NOMO-1 treated with DMSO at 0.1 percent for 48 hours (cell line): ENCODE measurements around the gene DYNC1I2.

Source experiments
- DNase-seq: peaks from one replicate; lab custom pipeline; 2025; ENCODE audit not compliant: unreplicated experiment; lab: John Stamatoyannopoulos, UW

DYNC1I2 gene

GRCh38 chr2:171687287-171688128, at the start of gene DYNC1I2:
DYNC1I2 (plus strand) TSS chr2:171687469; CDS start chr2:171690156, 2,687 bp downstream.
- peak; percentile 93 for DNase-seq

DNA sequence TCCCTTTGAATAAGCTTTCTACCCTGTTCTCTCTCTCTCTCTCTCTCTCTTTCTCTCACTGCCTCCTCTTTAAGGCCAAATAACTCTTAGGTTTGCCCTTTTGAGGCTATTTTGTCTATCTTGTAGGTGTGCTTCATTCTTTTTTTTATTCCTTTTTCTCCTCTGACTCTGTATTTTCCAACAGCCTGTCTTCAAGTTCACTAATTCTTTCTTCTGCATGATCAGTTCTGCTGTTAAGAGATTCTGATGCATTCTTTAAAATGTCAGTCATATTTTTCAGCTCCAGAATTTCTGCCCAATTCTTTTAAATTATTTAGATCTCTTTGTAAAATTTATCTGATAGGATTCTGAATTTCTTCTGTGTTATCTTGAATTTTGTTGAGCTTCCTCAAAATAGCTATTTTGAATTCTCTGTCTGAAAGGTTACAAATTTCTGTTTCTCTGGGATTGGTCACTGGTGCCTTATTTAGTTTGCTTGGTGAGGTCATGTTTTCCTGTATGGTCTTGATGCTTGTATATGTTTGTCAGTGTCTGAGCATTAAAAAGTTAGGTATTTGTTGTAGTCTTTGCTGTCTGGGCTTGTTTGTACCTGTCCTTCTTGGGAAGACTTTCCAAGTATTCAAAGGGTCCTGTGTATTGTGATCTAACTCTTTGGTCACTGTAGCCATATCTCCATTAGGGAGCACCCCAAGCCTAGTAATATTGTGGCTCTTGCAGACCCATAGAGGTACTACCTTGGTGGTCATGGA, 35.4 kb upstream of the DYNC1I2 start:
- no peak for DNase-seq

- DNase-seq: no peak
Observed at GRCh38 chr2:171652416-171652785, 34.9 kb upstream of the DYNC1I2 start.

- peak; percentile 94 for DNase-seq
Observed at GRCh38 chr2:171655586-171655985, 31.7 kb upstream of the DYNC1I2 start.

GRCh38 chr2:171667041-171667440, 20.2 kb upstream of the DYNC1I2 start:
- no peak for DNase-seq

DNA sequence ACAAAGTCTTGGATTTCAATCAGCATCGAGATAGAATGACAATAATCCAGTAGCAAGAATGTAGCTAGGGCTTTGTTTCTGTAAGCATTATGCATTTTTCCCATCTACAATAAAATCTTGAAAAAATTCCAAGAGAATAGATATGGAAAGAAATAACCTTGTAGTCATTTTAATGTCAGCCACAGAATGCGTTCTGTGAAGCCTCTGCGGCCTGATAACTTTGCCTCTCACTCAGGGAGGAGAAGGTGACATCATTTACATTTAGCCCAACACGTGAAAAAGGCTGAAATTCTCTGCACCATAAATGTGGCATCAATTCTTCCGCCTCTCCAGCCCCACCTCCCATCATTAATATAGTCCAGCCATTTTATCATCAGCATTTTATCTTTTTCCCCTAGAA, 19.1 kb upstream of the DYNC1I2 start:
- no peak for DNase-seq

- no peak for DNase-seq
Observed at GRCh38 chr2:171669121-171669520, 18.1 kb upstream of the DYNC1I2 start.

GRCh38 chr2:171670655-171671054, 16.6 kb upstream of the DYNC1I2 start:
- no peak for DNase-seq

DNA sequence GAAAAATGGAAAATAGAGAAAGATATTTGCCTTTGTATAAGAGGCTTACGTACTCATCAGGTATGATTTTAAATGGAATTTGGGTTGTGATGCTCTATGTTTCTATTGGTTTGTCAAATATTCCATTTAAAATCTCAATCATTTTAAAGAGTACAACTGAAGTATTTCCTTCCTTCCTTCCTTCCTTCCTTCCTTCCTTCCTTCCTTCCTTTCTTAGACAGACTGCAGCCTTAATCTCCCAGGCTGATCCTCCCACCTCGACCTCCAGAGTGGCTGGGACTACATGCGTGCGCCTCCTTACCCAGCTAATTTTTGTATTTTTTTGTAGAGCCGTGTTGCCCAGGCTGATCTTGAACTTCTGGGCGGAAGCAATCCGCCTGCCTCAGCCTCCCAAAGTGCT, 15.4 kb upstream of the DYNC1I2 start:
- no peak for DNase-seq

DNA sequence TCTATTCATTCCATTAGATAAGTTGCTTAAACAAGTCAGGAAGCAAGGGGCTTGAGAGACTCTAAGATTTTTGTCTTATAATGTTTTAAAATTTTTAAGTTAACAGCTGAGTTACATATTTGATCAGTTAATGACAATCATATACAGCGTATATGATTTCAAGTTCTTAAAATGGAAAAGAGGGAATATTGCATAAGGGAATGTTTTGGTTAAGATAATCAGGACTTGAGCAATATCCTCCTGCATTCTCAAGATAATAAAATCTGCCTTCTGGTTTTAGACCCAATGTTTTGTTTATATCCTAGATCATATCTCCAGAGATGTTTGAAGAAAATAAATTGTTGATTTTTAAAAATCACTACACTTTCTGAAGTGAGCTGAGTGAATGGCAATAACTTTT, 13.4 kb upstream of the DYNC1I2 start:
- DNase-seq: no peak

DNA sequence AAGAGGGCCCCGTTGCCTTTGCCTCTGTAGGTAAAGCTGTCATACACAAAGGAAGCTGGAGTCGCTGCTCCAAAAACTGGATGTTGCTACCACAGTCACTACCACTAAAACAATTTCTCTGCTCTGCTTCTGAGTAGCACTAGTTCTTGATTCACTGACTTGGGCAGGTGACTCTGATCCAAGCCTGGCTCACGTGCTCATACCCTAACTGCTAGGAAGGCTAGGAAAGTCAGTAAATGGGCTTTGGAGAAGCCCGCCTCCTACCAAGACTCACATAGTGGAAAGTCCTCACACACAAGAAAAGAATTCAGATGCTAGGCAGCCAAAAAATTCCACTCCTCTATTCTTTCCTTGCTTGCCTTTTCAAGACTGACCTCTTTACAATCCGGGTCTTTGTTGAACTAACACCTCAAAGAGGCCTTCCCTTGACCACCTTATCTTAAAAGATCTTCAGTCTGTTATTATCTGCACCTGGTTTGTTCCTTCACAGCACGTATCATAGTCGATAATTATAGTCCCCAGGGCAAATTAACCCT, 11.4 kb upstream of the DYNC1I2 start:
- no peak for DNase-seq

DNA sequence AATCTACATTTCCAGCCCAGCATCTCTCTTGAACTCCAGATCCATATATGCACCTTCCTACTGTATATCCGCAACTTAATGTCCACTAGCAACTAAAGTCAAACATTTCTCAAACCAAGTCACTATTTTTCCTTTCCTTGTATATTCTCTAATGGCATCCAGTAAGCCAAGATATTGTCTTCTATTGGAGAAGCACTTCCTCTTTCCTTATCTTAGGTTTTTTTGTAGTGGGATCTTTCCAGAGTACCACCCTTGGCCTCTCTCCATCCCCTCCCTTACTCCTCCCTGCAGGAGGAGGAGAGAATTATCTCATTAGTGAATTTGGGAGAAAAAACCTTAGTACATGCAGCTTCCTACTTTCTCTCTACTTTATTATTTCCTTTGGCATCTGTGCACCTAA, 8.7 kb upstream of the DYNC1I2 start:
- no peak for DNase-seq

GRCh38 chr2:171688129-171688465, 828 bp downstream of the DYNC1I2 start:
- no peak for DNase-seq

DNA sequence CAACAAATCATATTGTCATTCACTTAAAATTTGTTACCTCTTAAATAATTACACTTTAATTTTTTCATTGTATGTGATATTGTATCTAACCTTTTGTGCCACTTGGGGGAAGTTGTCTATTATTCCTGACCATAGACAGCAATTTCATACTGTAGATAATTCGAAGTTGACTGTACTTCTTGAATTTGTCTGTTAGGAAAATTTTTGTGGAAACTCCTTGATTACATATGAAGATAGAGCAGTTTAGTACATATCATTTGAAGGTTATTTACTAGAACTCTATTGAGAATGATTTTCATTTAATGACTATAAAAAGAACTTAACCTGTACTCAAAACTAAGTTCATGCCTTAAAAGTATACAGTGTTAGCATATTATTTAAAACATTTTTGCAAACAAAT, 5.1 kb downstream of the DYNC1I2 start:
- no peak for DNase-seq

DNA sequence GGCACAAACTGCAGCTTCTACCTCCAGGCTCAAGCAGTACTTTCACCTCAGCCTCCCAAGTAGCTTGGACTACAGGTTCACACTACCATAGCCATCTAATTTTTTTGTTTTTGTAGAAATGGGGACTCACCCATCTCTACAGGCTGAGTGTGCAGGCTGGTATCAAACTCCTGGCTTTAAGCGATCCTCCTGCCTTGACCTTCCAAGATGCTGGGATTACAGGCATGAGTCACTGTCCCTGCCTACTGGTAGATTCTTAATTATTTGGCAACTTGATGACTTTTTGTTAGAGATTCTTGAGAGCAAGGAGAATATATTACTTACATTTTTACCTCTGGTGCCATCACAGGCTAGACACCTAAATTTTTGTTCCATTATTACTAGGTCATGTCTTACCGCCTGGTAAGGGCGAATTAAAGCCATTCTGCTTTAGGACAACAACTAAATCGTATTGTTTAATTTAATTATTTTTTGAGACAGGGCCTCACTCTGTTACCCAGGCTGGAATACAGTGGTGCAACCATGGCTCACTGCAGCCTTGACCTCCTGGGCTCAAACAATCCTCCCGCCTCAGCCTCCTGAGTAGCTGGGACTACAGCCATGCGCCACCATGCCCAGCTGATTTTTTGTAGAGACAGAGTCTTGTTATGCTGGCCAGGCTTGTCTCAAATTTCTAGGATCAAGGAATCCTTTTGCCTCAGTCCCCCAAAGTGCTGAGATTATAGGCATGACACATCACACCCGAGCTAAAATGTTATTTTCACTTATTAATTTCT, 15.7 kb downstream of the DYNC1I2 start:
- DNase-seq: no peak

DNA sequence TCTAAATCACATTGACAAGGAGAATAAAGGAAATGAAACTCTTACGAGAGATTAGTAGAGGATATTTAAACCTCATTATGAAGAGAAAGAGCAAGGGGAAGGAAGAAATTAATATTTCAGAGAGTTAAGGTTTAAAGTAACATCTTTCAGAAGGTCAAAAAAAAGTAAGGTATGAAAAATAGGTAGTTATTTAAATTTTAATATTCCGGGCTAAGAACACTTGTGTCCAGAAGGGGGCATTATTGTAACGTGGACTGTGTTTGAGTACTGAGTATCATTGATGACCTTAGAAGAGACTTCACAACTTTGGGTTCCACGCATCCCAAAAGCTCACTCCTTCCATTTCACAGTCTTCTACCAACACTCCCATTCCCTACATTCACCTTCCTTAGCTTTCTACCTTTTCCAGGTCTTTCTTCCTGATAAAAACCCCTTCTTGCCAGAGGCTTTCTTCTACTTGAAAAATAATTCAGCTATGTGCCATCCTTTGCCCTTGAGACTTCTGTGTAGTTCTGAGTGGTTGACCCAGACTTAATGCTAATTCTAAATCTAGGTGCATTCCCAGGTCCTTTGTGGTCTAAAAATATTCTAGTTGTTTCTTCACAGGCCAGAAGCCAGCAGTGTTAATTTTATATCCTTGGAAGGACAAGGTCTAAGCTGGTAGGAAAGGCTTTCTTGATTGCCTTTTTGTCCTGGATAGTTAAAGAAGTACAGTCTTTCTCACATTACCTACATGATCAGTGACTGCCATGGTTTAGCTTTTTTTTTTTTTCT, 16.5 kb downstream of the DYNC1I2 start:
- peak; percentile 27 for DNase-seq

DNA sequence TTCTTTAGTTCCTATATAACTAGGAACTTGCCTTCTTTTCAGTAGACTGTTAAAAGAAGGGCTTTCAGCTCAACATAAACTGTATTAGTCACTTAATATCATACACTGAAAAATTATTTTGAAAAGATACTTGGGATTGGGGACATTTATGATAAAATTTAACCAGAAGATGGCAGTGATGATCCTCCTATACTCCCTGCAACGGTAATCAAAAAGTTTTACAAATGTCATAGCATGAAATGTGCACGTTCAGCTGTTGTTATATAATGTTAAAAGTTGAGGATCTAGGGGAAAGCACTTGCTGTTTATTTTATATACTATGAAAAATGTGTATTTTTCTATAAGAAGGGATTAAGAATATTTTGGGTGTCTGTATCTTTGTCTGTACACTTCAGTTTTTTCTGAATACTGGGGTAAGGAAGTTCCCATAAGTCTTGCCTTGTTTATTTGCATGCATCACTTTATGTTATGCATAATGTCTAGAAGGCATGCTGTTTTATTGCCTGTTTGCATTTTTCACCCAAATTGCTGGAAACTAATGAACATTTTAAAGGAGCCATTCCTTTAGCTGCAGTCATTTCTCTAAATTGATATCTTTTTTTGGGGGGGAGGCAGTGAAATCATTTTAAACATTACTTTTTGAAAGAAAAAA, 19.0 kb downstream of the DYNC1I2 start:
- peak; percentile 36 for DNase-seq

DNA sequence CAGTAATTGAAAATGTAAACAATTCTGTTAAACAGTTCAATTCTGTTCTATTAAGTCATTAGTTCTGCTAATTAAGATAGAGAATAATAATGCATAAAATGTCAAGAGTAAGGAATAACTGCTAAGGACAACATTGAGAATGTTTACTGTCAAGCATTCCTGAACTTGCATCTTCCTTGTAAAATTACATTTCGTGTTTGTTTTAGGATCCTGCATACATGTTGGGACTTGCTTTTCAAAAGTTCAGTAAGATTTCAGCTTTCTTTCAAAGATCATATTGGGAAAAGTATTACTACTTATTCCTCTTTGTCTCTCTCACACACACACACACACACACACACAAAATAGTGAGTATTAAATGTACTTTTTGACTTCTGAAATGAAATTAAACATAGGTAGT, 20.5 kb downstream of the DYNC1I2 start:
- no peak for DNase-seq

- no peak for DNase-seq
Observed at GRCh38 chr2:171709011-171709685, 21.9 kb downstream of the DYNC1I2 start.

GRCh38 chr2:171711351-171711750, 24.1 kb downstream of the DYNC1I2 start:
- no peak for DNase-seq
